Measurements from ENCODE around the gene SUSD6. TPM values are rescaled to one million over a fixed set of nuclear protein-coding genes. Genes with fewer than 3 reads are reported as not detected.

The SUSD6 gene
- total RNA-seq, 4 donors from 2014 or later = 33.8 to 125 (median 113) TPM

GRCh38 chr14:69582212-69582611, 29.2 kb upstream of the SUSD6 start:
- Histone ChIP-seq H3K27me3 (no peaks in the 10 kb centered on the region), H3K4me1 (peaks cover 0 to 10% (median 0%) of the 10 kb centered on the region in 4 donors), H3K27ac (no peak overlapping the region), H3K4me3 (no peak overlapping the region), H3K9me3 (no peaks in the 10 kb centered on the region), H3K36me3 (no peaks in the 10 kb centered on the region)
- no peak for DNase-seq
- no peak for TF ChIP-seq POLR2A (IDR thresholded peaks at IDR 0.05)
- no peak for TF ChIP-seq CTCF (IDR thresholded peaks at IDR 0.05)

DNA sequence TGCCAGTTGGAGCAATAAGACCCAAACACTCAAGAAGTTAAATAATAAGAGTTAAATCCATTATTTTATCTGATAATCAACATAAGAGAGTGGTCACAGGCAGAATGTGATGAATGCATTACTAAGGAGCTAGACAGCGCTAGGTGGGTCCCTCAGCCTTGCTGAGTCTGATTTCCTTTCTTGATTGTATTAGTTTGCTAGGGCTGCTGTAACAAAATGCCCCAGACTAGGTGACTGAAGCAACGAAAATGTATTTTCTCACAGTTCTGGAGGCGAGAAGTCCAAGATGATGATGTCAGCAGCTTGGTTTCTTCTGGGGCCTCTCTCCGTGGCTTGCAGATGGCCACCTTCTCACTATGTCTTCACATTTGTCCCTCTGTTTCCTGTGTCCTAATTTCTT, 28.6 kb upstream of the SUSD6 start:
- H3K27ac ChIP-seq = no peak overlapping the region
- DNase-seq = no peak
- peaks cover 0 to 15% (median 0%) of the 10 kb centered on the region in 4 donors for H3K4me1 ChIP-seq
- no peak overlapping the region for H3K4me3 ChIP-seq
- H3K9me3 ChIP-seq = no peaks in the 10 kb centered on the region
- no peaks in the 10 kb centered on the region for H3K36me3 ChIP-seq
- no peaks in the 10 kb centered on the region for H3K27me3 ChIP-seq
- TF ChIP-seq CTCF (IDR thresholded peaks at IDR 0.05) = no peak
- TF ChIP-seq POLR2A (IDR thresholded peaks at IDR 0.05) = no peak

DNA sequence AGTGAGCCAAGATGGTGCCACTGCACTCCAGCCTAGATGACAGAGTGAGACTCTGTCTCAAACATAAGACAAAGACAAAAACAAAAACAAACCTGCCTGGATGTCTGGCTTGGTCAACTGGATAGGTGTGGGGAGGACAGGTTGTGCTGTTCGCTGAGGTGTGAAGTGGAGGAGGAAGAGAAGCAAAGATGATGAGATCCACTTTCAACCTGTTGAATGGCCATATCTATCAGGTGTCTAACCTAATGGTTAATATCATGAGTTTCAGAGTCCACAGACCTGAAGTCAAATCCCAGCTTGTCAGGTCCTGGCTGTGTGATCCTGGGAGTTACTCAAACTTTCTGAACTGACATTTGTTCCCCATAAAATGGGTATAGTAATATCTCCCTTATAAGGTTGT, 27.0 kb upstream of the SUSD6 start:
- Histone ChIP-seq H3K4me1 (peaks cover 0 to 14% (median 0%) of the 10 kb centered on the region in 4 donors), H3K27me3 (no peaks in the 10 kb centered on the region), H3K4me3 (no peak overlapping the region), H3K9me3 (no peaks in the 10 kb centered on the region), H3K36me3 (no peaks in the 10 kb centered on the region), H3K27ac (no peak overlapping the region)
- no peak for TF ChIP-seq CTCF (IDR thresholded peaks at IDR 0.05)
- no peak for TF ChIP-seq POLR2A (IDR thresholded peaks at IDR 0.05)
- DNase-seq = no peak

DNA sequence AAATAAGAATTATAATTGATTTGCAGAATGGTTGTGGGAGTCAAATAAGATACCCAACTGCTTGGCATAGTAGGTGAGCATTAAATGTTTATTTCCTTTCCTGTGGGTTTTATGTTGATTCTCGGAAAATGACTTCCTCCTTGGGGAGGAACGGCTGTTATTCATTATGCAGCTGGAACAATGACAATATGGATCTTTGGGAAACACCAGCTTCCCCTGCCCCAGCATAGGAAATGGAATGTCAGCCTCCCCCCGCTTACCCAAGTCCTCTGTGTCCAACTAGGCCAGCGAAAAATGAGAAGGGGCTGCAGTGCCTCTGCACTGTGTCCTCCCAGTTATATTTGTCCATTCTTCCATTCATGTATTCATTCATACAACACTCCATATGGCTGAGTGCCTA, 25.0 kb upstream of the SUSD6 start:
- H3K9me3 ChIP-seq = no peaks in the 10 kb centered on the region
- no peaks in the 10 kb centered on the region for H3K27me3 ChIP-seq
- no peak overlapping the region for H3K27ac ChIP-seq
- H3K36me3 ChIP-seq = no peaks in the 10 kb centered on the region
- TF ChIP-seq POLR2A (IDR thresholded peaks at IDR 0.05) (no peak), CTCF (IDR thresholded peaks at IDR 0.05) (no peak)
- H3K4me1 ChIP-seq = peaks cover 0 to 8% (median 0%) of the 10 kb centered on the region in 4 donors
- no peak overlapping the region for H3K4me3 ChIP-seq
- no peak for DNase-seq

- DNase-seq = peak in 2 of 3 donors; percentile 60 to 80
- Histone ChIP-seq H3K27ac (peak overlapping the region in 2 of 4 donors; percentile 50 to 56), H3K36me3 (no peaks in the 10 kb centered on the region), H3K4me1 (peaks cover 0 to 8% (median 0%) of the 10 kb centered on the region in 4 donors), H3K4me3 (peak overlapping the region in 2 of 4 donors; percentile 6 to 15), H3K27me3 (no peaks in the 10 kb centered on the region), H3K9me3 (no peaks in the 10 kb centered on the region)
- TF ChIP-seq CTCF (IDR thresholded peaks at IDR 0.05) = no peak
- TF ChIP-seq POLR2A (IDR thresholded peaks at IDR 0.05) = no peak
Observed at GRCh38 chr14:69587389-69587788, 24.0 kb upstream of the SUSD6 start.

DNA sequence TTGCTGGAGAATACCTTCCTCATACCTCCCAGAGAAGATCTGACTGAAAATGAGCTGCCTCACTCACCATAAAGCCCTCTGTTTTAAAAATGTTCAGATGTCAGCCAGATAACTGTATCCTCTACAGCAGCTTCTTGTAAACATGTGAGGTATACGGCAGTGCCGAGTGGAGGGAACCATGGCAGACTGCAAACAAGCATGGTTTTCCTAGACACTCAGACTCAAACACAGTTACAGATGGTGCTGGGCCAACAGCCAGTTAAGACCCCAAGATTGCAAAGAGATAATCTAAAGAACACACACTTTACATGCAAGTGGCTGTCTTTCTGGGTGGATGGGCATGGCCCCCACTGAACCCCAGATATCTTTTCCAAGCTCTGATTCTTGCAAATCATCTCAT, 20.1 kb upstream of the SUSD6 start:
- TF ChIP-seq CTCF (IDR thresholded peaks at IDR 0.05) = no peak
- TF ChIP-seq POLR2A (IDR thresholded peaks at IDR 0.05) = no peak
- Histone ChIP-seq H3K4me1 (peaks cover 0 to 8% (median 0%) of the 10 kb centered on the region in 4 donors), H3K4me3 (no peak overlapping the region), H3K9me3 (no peaks in the 10 kb centered on the region), H3K27ac (no peak overlapping the region), H3K27me3 (no peaks in the 10 kb centered on the region), H3K36me3 (no peaks in the 10 kb centered on the region)
- DNase-seq = no peak
